Right atrium auricular region (tissue), 2 donors: Measurements from ENCODE around the gene MAP7D3. TPM values are rescaled to one million over a fixed set of nuclear protein-coding genes. Genes with fewer than 3 reads are reported as not detected.

Experiments
- DNase-seq: peaks from one replicate; pipeline ENCODE4 v3.0.0-alpha.2; 2019; ENCODE audit warnings: low spot score
- H3K27ac ChIP-seq, 2 donors: fragments of 200-600 bp; sonication (generic); 1 replicate in 1 of 2; 2 replicates in 1 of 2; pipeline ENCODE4 v1.5.1; 2016 to 2019
- H3K27me3 ChIP-seq, 2 donors: fragments of 200-600 bp; sonication (generic); one replicate each; pipeline versions ENCODE4 v1.5.1 to v1.6.0; 2017 to 2019
- H3K36me3 ChIP-seq: fragments of 200-600 bp; sonication (generic); one replicate; pipeline ENCODE4 v1.5.1; 2016
- H3K4me1 ChIP-seq, 2 donors: fragments of 200-600 bp; sonication (generic); one replicate each; pipeline versions ENCODE4 v1.5.1 to v1.6.0; 2017 to 2019
- H3K4me3 ChIP-seq, 2 donors: fragments of 200-600 bp; sonication (generic); 1 replicate in 1 of 2; 2 replicates in 1 of 2; pipeline ENCODE4 v1.5.1; 2017 to 2019; ENCODE audit warnings: mild to moderate bottlenecking in 1 of 2, moderate library complexity in 1 of 2
- H3K9me3 ChIP-seq, 2 donors: fragments of 200-600 bp; sonication (generic); one replicate each; pipeline ENCODE4 v1.5.1; 2019
- CTCF ChIP-seq, 2 donors: fragments of 200-600 bp; sonication (generic); IDR thresholded peaks; one replicate each; pipeline ENCODE4 v1.5.1; 2019; ENCODE audit warnings: antibody characterized with exemption in 2 of 2
- total RNA-seq, 2 donors: library from RNA; depleted of rRNA; stranded (reverse); fragments of >200 nt; gene quantifications; one replicate each; pipeline ENCODE4 v1.1.0, GENCODE V29; 2016

The MAP7D3 gene
- total RNA-seq, 2 donors from 2014 or later: 10.8 to 13.4 TPM

GRCh38 chrX:136199365-136199764 is 51.8 kb downstream of the MAP7D3 start:
- peaks cover 27% of the 10 kb centered on the region for H3K36me3 ChIP-seq
- no peak for TF ChIP-seq CTCF (IDR thresholded peaks at IDR 0.05)
- H3K27ac ChIP-seq: peak overlapping the region; percentile 58 to 84
- H3K4me3 ChIP-seq: peak overlapping the region; percentile 30 to 40
- no peak for DNase-seq
- peaks cover 0 to 44% of the 10 kb centered on the region in 2 donors for H3K4me1 ChIP-seq
- no peaks in the 10 kb centered on the region for H3K9me3 ChIP-seq
- H3K27me3 ChIP-seq: no peaks in the 10 kb centered on the region

GRCh38 chrX:136198678-136199243 is 52.4 kb downstream of the MAP7D3 start:
- Histone ChIP-seq H3K36me3 (peaks cover 27% of the 10 kb centered on the region), H3K27ac (peak overlapping the region; percentile 58 to 84), H3K4me1 (peaks cover 0 to 43% of the 10 kb centered on the region in 2 donors), H3K27me3 (no peaks in the 10 kb centered on the region), H3K9me3 (no peaks in the 10 kb centered on the region), H3K4me3 (peak overlapping the region; percentile 30 to 40)
- TF ChIP-seq CTCF (IDR thresholded peaks at IDR 0.05): no peak
- DNase-seq: no peak

- TF ChIP-seq CTCF (IDR thresholded peaks at IDR 0.05): no peak
- H3K36me3 ChIP-seq: peaks cover 27% of the 10 kb centered on the region
- H3K4me1 ChIP-seq: peaks cover 0 to 47% of the 10 kb centered on the region in 2 donors
- H3K27ac ChIP-seq: peak overlapping the region; percentile 58 to 84
- H3K4me3 ChIP-seq: peak overlapping the region; percentile 30 to 40
- no peaks in the 10 kb centered on the region for H3K27me3 ChIP-seq
- no peaks in the 10 kb centered on the region for H3K9me3 ChIP-seq
- no peak for DNase-seq
These were observed 53.2 kb downstream of the MAP7D3 start for GRCh38 chrX:136198010-136198409.

DNA sequence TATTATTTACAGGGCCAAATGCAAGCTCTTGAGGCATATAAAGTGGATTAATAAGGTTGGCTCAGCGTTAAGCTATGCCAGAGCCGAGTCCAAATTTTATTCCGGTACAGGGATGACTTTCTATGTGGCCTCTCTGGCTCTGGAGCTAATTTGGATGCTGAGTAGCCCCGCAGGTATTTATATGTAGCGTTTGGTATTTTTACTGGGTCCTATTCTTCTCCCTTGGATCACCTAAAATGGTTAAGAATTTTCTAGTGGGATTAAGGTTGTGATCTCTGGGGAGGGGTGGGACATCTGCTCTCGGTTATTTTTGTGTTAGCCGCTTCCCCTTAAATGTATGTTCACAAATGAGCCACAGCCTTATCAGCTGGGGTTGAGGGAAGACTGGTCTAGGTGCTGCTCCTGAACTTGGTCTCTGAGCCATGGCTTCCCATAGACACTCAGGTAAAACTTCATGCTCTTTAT is 54.5 kb downstream of the MAP7D3 start:
- Histone ChIP-seq H3K9me3 (no peaks in the 10 kb centered on the region), H3K4me1 (peaks cover 0 to 59% of the 10 kb centered on the region in 2 donors), H3K27me3 (no peaks in the 10 kb centered on the region), H3K27ac (peak overlapping the region; percentile 58 to 84), H3K4me3 (peak overlapping the region; percentile 30 to 40), H3K36me3 (peaks cover 27% of the 10 kb centered on the region)
- no peak for TF ChIP-seq CTCF (IDR thresholded peaks at IDR 0.05)
- DNase-seq: no peak

DNA sequence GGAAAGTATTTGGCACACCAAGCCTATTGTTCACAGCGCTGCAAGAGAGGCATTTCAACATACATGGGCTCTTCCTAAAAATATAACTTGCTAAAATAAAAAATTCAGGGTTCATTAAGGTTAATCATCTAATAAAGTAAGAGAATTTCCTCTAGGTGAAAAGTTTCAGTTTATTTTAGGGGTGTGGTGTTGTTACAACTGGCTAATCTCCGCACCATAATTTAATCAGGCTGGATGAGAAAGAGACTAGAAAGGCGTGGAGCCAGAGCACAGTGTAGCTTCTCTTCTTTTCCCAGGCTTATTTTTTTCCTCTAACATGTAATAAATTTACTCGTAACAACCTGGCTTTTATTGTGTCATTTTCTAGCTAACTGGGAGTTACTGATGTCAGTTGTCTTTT is 56.0 kb downstream of the MAP7D3 start:
- H3K4me3 ChIP-seq: no peak overlapping the region

More for the DNA sequence above, 56.0 kb downstream of the MAP7D3 start:
- TF ChIP-seq CTCF (IDR thresholded peaks at IDR 0.05): no peak
- Histone ChIP-seq H3K27me3 (no peaks in the 10 kb centered on the region), H3K4me1 (peaks cover 0 to 60% of the 10 kb centered on the region in 2 donors), H3K9me3 (no peaks in the 10 kb centered on the region), H3K36me3 (peaks cover 21% of the 10 kb centered on the region), H3K27ac (peak overlapping the region; percentile 58 to 84)
- DNase-seq: no peak
